Measurements from ENCODE around the gene KLC4.
"Not testable (repeated sequence)": the region's sequence is repeated elsewhere in the genome, so short reads cannot be mapped to it uniquely, and the experiment has no call there.

The KLC4 gene

DNA sequence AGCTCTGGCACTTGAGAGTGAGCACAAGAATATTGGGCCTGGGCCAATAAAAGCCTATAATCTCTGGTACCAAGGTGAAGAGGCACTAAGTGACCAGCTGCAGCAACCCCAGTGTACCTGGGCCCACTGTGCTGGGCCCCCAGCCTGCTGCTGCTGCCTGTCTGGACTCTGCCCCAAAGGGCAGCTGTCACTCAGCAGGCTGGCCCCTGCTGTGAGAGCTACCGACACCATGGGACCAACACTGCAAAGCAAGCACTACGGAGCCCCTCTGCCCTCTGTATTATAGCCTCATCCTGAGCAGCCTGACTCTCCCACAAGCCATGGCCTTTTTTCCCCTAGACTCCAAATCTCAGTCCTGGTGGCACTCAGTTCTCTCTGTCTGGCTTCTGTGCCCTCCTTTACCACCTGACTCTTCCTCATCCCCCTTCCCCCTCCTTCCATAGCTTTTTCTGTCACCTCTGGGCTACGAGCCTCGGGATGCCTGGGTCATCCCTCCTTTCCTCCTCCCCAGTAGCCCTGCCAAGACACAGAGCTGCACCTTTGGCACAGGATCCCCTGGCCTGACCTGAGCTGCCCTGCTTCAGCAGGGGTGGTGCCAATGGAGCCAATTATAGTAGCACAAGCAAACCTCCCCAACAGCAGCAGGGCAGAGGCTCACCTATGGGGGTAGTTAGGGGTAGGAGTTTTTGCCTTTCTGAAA is 23.8 kb upstream of the KLC4 start:
- no peak for DNase-seq (ENCODE audit: low read depth in 3 of 3, low spot score in 1 of 3)

DNA sequence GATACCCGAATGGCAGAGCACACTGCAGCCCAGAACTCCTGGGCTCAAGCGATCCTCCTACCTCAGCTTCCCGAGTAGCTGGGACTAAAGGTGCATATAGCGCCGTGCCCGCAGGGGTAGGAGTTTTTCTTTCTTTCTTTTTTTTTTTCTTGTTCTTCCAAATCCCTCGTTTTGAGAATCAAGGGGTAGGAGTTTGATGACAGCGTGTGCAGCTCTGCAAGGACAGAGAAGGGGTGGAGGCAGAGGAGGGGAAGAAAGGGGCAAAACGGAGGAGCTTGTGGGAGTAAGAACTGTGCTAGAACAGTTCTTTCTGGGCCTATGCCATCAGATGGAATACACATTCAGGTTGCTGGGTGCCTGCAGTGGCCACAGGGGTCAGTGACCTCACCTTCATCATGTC is 22.7 kb upstream of the KLC4 start:
- DNase-seq (ENCODE audit: low read depth in 3 of 3, low spot score in 1 of 3): no peak

DNA sequence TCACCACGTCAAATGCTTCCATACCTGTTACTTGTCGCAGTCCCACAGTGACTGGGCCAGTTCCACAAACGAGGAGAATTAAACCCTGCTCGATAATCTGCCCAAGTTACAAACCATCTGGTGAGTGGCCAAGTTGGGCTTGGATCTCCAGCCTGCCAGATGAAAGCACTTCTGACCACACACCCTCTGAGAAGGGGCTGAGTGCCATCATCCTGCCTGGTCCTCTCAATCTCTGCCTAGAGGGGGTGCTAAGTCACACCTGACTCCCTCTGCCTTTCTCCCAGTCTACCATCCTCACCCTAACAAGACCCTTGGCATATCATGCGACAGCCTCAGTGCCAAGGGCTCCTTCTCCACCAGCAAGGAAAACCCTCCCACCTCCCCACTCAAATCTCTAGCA is 22.2 kb upstream of the KLC4 start:
- no peak for DNase-seq (ENCODE audit: low read depth in 3 of 3, low spot score in 1 of 3)

DNA sequence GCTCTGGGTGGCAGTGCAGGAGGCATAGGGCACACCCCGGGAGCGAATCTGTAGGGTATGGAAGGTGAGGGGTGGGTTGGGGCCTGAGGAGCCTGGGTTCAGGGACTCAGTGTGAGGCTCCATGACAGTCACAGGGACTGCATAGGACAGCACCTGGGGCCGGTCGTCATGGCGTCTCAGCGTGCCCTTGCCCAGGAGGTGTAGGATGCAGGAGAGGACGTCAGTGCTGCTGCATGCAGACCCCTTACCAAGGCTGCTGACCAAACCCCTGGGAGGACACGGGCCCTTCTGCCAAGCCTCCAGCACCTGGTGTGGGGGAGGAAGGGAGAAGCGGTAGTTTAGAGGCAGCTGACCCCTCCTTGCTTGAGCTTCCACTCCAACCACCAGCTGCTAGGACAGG is 21.7 kb upstream of the KLC4 start:
- DNase-seq (ENCODE audit: low read depth in 3 of 3, low spot score in 1 of 3): no peak

DNA sequence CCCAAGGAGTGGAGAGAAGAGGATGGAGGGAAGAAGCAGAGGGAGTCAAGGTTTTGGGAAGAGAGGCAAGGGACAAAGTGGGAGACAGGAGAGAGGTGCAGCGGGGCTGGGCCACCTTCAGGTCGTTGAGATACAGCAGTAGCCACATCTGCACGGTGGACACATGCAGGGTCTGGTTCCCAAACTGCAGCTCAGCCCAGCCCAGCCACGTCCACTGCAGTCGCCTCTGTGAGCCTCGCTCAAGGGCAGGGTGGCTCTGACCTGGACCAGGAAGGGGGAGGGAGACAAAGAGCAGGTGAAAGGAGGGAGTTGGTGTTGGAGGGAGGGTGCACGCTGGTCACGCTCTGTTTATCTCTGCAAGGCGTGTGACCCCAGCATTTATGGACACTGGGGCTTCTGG is 20.7 kb upstream of the KLC4 start:
- no peak for DNase-seq (ENCODE audit: low read depth in 3 of 3, low spot score in 1 of 3)

DNA sequence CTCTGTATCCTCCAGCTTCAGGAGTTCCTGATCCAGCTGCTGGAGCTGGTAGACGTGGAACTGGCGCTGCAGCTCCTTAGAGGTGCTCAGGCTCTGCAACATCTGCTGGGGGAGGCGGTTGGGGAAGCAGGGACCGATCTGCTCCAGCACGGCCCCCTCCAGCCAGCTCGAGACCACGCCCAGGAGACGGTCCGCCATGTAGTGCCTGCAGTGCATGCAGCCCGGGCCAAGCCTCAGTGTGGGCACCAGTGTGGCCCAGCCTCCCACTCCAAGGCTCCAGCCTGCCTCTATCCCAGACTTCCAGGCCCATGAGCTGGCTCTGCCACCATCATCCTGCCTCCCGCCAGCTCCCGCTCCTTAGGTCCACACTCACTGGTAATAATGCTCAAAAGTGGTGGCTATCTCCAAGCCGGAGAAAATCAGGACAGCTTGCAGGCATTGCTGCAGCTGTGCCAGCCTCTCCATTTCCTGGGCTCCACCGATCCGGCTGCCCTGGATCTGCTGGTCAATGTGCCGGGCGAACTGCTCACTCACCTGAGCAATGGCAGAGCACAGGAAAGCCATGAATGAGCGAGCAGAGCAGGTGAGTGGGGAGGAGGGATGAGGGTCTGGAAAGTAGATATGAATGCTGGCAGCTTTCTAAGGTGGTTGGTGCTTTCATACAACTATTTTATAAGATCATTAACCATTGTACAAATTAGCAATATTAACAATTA is 18.7 kb upstream of the KLC4 start:
- no peak for DNase-seq (ENCODE audit: low read depth in 3 of 3, low spot score in 1 of 3)

DNA sequence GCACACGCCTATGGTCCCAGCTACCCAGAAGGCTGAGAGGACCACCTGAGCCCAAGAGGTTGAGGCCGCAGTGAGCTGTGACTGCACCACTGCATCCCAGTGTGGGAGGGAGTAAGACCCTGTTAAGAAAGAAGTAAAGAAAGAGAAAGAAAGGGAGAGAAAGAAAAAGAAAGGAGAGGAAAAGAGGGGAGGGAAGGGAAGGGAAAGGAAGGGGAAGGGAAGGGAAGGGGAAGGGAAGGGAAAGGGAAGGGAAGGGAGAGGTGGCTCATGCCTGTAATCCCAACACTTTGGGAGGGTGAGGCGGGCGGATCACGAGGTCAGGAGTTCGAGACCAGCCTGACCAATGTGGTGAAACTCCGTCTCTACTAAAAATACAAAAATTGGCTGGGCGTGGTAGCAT is 18.0 kb upstream of the KLC4 start:
- not testable (repeated sequence) for DNase-seq (ENCODE audit: low read depth in 3 of 3, low spot score in 1 of 3)

DNA sequence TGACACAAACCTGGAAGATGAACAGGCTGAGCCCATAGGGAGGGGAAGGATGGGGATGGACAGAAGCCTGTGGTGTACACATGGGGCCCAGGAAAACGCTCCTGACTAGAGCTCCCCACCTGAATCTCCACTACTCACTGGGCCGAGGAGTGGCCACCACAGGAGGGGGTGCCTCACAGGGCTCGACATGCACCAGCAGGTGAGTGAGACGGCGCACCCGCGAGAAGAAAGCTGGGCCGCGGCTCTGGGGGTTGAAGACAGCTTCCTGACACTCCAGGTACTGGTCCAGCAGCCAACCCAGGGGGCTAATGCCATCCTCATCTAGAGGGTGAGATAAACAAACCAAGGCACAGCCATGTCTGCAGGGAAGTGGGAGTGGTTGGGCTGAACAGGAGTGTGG is 16.1 kb upstream of the KLC4 start:
- DNase-seq (ENCODE audit: low read depth in 3 of 3, low spot score in 1 of 3): no peak

DNA sequence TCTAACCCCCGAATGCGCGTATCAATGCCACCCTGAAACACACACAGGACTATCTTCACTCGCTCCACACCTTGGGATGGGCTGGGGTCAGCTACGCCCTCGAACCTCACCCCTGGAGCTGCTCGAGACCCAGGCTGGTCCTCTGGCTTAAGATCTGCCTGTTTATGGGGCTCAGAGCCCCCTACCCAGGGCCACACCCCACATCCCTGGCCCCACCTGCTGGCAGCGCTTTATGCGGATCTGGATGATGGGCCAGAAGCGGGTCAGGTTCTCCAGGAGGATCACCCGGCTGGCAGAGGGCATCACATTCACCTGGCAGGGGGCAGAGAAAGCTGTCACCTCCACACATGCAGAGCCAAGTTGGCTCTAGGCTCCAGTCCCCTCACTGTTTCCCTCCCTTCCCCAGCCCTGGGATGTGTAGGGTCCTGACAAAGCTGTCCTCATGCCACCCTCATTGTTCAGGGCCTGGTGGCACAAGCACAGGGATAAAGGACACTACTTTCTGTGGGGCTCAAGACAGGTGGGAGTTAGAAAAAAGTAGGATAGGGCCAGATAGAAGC is 14.0 kb upstream of the KLC4 start:
- no peak for DNase-seq (ENCODE audit: low read depth in 3 of 3, low spot score in 1 of 3)

DNA sequence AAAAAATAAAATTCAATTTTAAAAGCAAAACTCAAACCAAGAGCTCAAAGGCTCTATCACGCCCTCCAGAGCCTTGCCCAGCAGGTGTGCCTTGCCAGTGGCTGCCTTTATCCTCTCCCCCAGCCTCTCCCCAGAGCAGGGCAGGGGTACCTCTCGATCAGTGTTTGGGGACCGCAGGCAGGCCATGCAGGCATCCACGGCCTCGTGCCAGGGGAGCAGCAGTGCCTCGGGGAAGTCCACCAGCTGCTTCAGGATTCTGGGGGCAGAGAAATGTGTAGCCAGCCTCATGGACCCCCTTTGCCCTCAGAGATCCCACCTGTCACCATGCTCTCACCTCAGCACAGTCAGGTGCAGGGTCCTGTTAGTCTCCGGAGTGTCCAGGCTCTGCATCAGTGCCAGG is 11.4 kb upstream of the KLC4 start:
- no peak for DNase-seq (ENCODE audit: low read depth in 3 of 3, low spot score in 1 of 3)

DNA sequence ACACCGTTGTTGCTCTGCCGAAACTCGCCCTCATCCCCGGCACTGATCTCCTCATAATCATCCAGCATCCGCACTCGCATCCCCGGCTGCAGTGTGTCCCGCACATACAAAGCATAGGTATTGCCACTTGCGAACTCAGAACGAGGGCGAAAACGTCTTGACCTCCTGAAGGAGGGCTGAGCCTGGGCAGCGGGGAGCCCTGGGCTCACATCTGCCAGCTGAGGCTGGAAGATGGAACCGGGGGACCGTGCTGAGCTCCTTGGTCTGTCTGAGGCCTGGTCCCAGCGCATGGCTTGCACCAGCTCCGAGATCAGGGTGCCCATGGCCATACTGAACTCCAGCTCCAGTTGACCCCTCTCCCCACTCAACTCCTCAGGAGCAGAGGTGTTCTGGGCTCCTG is 8.4 kb upstream of the KLC4 start:
- DNase-seq (ENCODE audit: low read depth in 3 of 3, low spot score in 1 of 3): no peak

DNA sequence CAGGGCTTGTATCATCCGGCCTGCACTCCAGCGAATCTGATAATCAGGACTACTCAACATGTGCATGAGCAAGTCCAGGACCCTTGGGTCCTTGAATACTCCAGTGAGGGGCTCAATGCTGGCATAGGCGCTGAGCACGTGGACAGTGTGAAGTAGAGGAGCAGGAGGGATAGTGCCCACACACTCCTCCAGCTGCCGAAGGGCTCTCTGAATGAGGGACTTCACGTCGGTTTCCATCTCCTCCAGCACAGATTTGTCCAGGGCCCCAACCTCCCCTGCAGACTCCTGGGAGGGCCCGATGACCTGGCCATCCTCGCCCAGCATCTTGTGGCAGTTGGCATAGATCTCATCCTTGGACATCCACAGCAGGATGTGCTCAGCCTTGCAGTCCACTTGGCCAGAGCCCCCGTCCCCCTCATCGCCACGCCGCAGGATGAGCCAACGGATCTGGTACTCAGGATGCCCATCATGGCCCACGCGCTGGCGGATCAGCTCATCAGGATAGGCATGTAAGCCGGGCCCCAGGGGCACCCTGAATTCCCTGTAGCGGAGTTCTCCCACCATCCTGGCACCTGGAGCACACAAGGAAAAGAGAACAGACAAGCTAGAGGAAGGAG is 7.1 kb upstream of the KLC4 start:
- DNase-seq (ENCODE audit: low read depth in 3 of 3, low spot score in 1 of 3): no peak

DNA sequence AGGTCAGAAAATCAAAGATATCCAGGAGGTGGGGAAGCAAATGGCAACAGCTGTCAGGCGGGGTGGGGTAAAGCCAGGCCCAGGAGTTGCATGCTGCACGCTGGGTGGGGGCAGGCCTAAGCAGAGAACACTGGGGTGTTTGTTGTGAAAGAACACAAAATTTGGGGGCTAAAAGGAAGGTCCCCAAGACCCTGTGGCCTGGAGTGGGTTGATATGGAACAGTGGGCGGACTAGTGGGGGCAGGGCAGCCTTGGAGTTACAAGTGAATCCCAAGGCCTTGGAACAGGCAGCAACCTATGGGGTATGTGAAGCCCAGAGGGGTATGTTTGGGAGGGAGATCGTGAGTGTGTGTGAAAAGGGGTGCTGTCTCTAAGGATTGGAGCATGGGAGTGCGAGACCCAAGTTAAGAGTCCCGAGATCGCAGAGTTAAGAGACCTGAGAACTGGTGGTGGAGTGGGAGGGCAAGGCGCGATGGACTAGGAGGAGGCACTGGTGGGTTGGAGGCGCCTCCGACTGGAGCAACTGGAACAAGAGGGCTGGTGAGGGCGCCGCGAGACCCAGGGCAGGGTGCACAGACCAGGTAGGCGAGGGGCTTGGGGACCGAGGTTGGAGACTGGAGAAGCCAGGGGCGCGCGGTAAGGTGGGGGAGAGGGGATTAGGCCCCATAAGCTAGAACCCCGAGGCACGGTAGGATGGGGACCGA is 6.4 kb upstream of the KLC4 start:
- DNase-seq (ENCODE audit: low read depth in 3 of 3, low spot score in 1 of 3): peak in 1 of 3 donors; percentile 30

DNA sequence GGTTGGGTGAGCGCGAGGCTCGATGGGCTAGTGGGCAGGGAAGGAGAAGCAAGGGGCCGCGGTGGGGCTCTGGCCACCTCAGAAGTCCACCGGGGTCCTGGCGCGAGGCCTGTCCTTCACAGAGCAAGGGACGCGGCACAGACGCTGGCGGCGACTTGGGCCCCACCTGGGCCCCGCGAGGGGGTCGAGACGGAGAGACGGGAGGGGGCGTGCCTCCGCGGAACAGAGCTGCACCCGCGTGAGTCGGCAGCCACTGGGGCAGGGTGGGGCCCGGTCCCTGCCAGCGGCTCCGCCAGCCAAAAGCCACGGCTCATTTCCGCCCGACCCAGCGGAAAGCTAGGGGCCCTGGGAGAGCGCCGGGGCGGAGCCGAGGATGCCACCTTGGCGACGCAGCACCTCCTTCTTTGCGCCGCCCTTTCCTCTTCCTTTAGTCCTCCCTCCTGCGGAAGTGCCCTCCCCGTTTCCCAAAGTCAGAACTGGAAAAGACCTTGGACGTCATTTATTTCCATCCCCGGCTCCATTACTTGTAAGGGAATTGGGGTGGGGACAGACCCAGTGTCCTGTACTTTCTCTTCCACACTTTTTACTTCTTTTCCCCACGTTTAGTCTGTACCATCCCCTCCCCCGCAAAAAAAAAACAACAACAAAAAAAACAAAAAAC is 5.8 kb upstream of the KLC4 start, which contains the start of gene CUL7:
Gene CUL7, minus strand, starts transcription at position 307 of the 661 bp plus-strand sequence. CDS start 1,063 bp downstream, outside the sequence.
- peak; percentile 66 to 82 (median 79) for DNase-seq (ENCODE audit: low read depth in 3 of 3, low spot score in 1 of 3)

DNA sequence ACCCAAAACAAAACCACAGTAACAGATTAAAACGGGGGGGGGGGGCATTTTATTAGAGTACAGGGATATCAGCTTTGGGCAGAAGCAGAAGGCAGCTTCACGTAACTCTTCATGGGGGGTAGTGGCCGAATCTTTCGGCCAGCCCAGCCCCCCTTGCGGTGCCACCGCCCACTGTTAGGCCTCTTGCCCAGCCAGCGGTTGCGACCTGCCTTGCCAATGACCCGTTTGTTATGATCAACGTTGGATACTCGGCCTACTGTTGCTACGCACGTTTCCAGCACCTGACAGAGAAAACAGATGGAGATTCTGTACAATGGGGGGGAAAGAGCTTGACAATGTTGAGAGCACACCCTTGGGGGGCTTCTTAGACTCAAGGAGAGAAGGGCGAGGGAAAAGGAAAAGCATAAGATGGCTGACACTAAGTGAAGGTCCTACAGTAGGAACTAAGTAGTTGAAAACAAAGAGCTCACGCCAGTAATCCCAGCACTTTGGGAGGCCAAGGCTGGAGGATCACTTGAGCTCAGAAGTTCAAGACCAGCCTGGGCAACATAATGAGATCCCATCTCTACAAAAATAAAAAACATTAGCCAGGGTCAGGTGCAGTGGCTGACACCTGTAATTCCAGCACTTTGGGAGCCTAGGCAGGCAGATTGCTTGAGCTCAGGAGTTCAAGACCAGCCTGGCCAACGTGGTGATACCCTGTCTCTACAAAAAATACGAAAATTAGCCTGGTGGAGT is 5.1 kb upstream of the KLC4 start:
- DNase-seq (ENCODE audit: low read depth in 3 of 3, low spot score in 1 of 3): no peak

DNA sequence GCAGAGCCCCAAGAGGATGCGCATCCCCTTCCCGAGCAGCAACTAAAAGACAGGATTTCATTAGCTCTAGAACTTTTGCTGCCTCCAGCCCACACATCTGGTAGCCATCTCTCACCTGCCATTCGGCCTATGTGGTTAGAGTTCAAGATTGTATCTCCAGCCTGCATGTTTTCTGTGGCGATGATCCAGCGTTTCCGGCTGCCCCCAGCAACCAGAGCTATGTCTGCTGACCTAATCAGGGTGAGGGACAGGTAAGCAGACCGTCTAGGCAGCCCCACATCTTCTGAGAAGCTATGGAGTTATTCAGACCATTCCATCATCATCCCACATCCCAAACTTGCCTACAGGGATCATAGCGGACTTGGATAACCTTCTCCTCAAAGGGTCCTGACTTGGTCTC is 3.5 kb upstream of the KLC4 start:
- no peak for DNase-seq (ENCODE audit: low read depth in 3 of 3, low spot score in 1 of 3)

DNA sequence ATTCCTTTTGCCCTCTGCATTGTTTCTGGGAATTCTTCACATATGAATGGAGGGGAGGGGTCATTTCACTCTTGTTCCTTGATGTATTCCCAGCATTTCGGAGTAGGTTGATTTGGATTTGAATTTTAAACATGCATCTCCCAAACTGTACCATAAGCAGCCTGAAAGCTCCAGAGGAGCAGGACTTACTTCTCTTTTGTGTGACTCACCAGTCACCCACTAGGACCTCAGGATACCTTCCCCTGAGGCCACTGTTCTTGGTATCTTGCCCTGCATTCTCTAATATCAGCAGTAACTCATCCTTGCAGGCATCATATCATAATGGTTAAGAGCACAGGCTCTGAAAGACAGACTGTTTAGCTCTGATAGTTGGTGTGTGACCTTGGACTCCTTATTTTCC is 900 bp upstream of the KLC4 start:
- DNase-seq (ENCODE audit: low read depth in 3 of 3, low spot score in 1 of 3): no peak

DNA sequence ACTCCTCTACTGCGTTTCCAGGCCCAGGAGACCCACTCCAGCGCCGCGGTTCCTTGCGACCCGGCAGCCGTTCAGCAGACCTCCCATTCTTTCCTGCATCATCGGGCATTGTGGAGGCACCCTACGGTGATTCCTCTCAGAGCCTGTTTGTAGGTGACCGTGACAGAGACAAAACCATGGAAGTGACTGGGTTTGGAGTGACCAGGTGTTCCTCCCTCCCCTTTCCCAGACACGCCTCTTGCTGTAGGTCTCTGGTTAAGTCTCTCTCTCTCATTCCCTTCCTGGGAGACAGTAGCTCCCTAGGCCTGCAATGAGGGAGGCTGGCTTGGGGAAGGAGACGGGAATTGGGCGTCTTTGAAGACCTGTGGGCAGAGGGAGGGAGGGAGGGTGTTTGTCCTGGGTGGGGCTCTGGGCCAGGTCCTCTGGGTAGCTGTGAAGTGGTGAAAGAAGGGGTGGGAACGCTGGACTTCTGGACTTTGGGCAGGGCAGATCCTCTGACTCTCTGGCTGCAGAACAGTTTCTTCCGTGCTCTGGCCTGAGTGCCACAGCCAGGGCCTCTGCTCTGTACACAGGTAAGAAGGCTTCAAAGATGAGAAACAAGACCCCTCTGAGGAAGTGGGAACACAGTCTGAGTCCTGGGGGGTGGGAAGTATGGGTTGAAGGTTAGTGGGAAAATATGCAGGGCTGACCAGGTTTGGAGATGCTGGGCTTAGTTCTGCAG is 763 bp downstream of the KLC4 start:
- no peak for DNase-seq (ENCODE audit: low read depth in 3 of 3, low spot score in 1 of 3)

DNA sequence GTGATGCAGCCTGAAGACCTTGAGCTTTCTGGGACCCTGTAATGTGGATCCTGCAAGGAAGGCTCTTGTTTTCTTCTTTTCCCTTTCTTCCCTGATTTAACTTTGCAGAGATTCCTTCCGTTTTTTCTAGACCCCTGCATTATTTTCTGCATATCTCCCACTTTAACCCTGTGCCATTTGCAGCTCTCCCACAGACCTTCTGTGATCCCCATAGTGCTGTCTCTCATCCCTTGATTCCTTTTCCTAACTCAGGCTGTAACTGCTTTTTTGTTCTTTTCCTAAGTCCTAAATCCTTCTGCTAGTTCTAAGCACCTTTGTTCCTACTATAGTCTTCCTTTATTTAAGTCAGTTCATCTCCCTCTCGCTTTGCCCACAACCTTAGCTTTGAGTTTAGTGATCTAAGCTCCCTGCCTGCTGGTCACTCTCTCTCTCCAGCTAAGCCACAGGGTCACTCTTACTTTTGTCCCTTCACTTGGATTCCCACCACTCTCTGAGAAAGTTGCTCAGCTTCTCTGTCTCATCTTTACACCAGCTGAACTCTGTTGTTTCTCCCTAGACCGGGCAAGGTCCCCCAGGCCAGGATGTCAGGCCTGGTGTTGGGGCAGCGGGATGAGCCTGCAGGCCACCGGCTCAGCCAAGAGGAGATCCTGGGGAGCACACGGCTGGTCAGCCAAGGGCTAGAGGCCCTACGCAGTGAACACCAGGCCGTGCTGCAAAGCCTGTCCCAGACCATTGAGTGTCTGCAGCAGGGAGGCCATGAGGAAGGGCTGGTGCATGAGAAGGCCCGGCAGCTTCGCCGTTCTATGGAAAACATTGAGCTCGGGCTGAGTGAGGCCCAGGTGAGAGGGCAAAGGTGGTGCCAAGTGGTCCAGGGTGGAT is 1.6 kb downstream of the KLC4 start:
- DNase-seq (ENCODE audit: low read depth in 3 of 3, low spot score in 1 of 3): no peak
